ENCODE data around the gene PLSCR3. TPM values are rescaled to one million over a fixed set of nuclear protein-coding genes. Genes with fewer than 3 reads are reported as not detected.

Gene PLSCR3
- total RNA-seq, 1 experiment from 2014 or later = 42.7 TPM

Other genes starting within 250 kb of the PLSCR3 start
- 13.3 to 17.7 TPM (median 15.8 TPM) in 3 replicates for gene ASGR1, start 215.2 kb downstream of the PLSCR3 start, total RNA-seq (2021)
- 47.1 to 59.7 TPM (median 48.0 TPM) in 3 replicates for gene DLG4, start 174.7 kb downstream of the PLSCR3 start, total RNA-seq (2021)
- 213 to 236 TPM (median 221 TPM) in 3 replicates for gene ACADVL, start 174.6 kb downstream of the PLSCR3 start, total RNA-seq (2021)
- gene DVL2, start 160.0 kb downstream of the PLSCR3 start, total RNA-seq (2021) = 57.6 to 67.3 TPM (median 59.8 TPM) in 3 replicates
- gene PHF23, start 155.1 kb downstream of the PLSCR3 start, total RNA-seq (2021) = 45.8 to 50.1 TPM (median 49.1 TPM) in 3 replicates
- gene GABARAP, start 152.1 kb downstream of the PLSCR3 start, total RNA-seq (2021) = 228 to 247 TPM (median 238 TPM) in 3 replicates
- 120 to 127 TPM (median 126 TPM) in 3 replicates for gene CTDNEP1, start 142.8 kb downstream of the PLSCR3 start, total RNA-seq (2021)
- 101 to 103 TPM (median 103 TPM) in 3 replicates for gene ELP5, start 142.3 kb downstream of the PLSCR3 start, total RNA-seq (2021)
- gene CLDN7, start 132.0 kb downstream of the PLSCR3 start, total RNA-seq (2021) = 131 to 136 TPM (median 136 TPM) in 3 replicates
- gene SLC2A4, start 112.8 kb downstream of the PLSCR3 start, total RNA-seq (2021) = 5.6 to 6.4 TPM (median 6.2 TPM) in 3 replicates
- 26.8 to 36.5 TPM (median 35.2 TPM) in 3 replicates for gene YBX2, start 99.9 kb downstream of the PLSCR3 start, total RNA-seq (2021)
- 929 to 1,021 TPM (median 936 TPM) in 3 replicates for gene EIF5A, start 86.9 kb downstream of the PLSCR3 start, total RNA-seq (2021)
- gene GPS2, start 79.2 kb downstream of the PLSCR3 start, total RNA-seq (2021) = 42.2 to 55.9 TPM (median 44.7 TPM) in 3 replicates
- 44.3 to 64.4 TPM (median 50.2 TPM) in 3 replicates for gene NEURL4, start 65.2 kb downstream of the PLSCR3 start, total RNA-seq (2021)
- 58.6 to 63.9 TPM (median 60.6 TPM) in 3 replicates for gene ACAP1, start 58.0 kb downstream of the PLSCR3 start, total RNA-seq (2021)
- gene KCTD11, start 42.4 kb downstream of the PLSCR3 start, total RNA-seq (2021) = 8.1 to 9.0 TPM (median 8.2 TPM) in 3 replicates
- gene TMEM95, start 39.4 kb downstream of the PLSCR3 start, total RNA-seq (2021) = not detected in 3 replicates
- 9.3 to 11.8 TPM (median 10.7 TPM) in 3 replicates for gene TNK1, start 13.4 kb downstream of the PLSCR3 start, total RNA-seq (2021)
- gene TMEM256, start 9.6 kb upstream of the PLSCR3 start, total RNA-seq (2021) = 132 to 180 TPM (median 178 TPM) in 3 replicates
- gene NLGN2, start 13.3 kb upstream of the PLSCR3 start, total RNA-seq (2021) = 76.7 to 112 TPM (median 96.9 TPM) in 3 replicates
- 0.18 to 0.35 TPM in 2 of 3 replicates, not detected in the other for gene SPEM1, start 25.8 kb upstream of the PLSCR3 start, total RNA-seq (2021)
- 0.13 TPM in 1 of 3 replicates, not detected in the others for gene SPEM2, start 31.1 kb upstream of the PLSCR3 start, total RNA-seq (2021)
- not detected in 3 replicates for gene SPEM3, start 34.3 kb upstream of the PLSCR3 start, total RNA-seq (2021)
- gene TMEM102, start 40.9 kb upstream of the PLSCR3 start, total RNA-seq (2021) = 13.5 to 15.3 TPM (median 13.9 TPM) in 3 replicates
- 19.8 to 29.1 TPM (median 28.0 TPM) in 3 replicates for gene FGF11, start 45.0 kb upstream of the PLSCR3 start, total RNA-seq (2021)
- gene CHRNB1, start 50.5 kb upstream of the PLSCR3 start, total RNA-seq (2021) = 16.0 to 21.5 TPM (median 20.8 TPM) in 3 replicates
- 14.6 to 17.0 TPM (median 16.2 TPM) in 3 replicates for gene ZBTB4, start 85.1 kb upstream of the PLSCR3 start, total RNA-seq (2021)
- gene SLC35G6, start 86.9 kb upstream of the PLSCR3 start, total RNA-seq (2021) = 0.16 to 0.26 TPM (median 0.18 TPM) in 3 replicates
- 166 to 170 TPM (median 170 TPM) in 3 replicates for gene POLR2A, start 89.8 kb upstream of the PLSCR3 start, total RNA-seq (2021)
- gene TNFSF12, start 154.5 kb upstream of the PLSCR3 start, total RNA-seq (2021) = 8.1 to 10.5 TPM (median 10.2 TPM) in 3 replicates
- gene TNFSF13, start 164.2 kb upstream of the PLSCR3 start, total RNA-seq (2021) = 2.2 to 3.2 TPM (median 2.9 TPM) in 3 replicates
- 72.2 to 85.4 TPM (median 75.2 TPM) in 3 replicates for gene SENP3, start 167.4 kb upstream of the PLSCR3 start, total RNA-seq (2021)
- 0.41 to 0.87 TPM (median 0.72 TPM) in 3 replicates for gene CD68, start 185.1 kb upstream of the PLSCR3 start, total RNA-seq (2021)
- 55.3 to 57.7 TPM (median 57.0 TPM) in 3 replicates for gene MPDU1, start 189.3 kb upstream of the PLSCR3 start, total RNA-seq (2021)
- gene SOX15, start 195.6 kb upstream of the PLSCR3 start, total RNA-seq (2021) = 15.2 to 19.9 TPM (median 17.5 TPM) in 3 replicates
- gene FXR2, start 220.4 kb upstream of the PLSCR3 start, total RNA-seq (2021) = 32.5 to 35.1 TPM (median 33.3 TPM) in 3 replicates
- 68.3 to 75.8 TPM (median 73.1 TPM) in 3 replicates for gene SAT2, start 233.3 kb upstream of the PLSCR3 start, total RNA-seq (2021)
- 0.83 to 1.2 TPM (median 1.1 TPM) in 3 replicates for gene SHBG, start 235.6 kb upstream of the PLSCR3 start, total RNA-seq (2021)

Data from WTC11 (cell line).